HEK293T (cell line): ENCODE results near the gene MATN1.

Experiments used
- CTCF ChIA-PET: fragments of 350-600 bp; formaldehyde crosslinking; extraction: SDS; loops from one replicate; lab custom pipeline; 2021; ENCODE audit warnings: antibody characterized with exemption, inconsistent platforms; lab: Yijun Ruan, JAX
- POLR2A ChIA-PET: fragments of 350-600 bp; formaldehyde crosslinking; extraction: SDS; loops from one replicate; lab custom pipeline; 2020; ENCODE audit warnings: antibody characterized with exemption, inconsistent platforms; lab: Yijun Ruan, JAX
- DNase-seq: peaks from one replicate; pipeline ENCODE4 v3.0.0; 2012; ENCODE audit warnings: mixed read lengths; ENCODE audit errors: extremely low spot score
- ARNT ChIP-seq: fragments of 450-650 bp; IDR thresholded peaks from 2 replicates; pipeline ENCODE4 v1.6.1; 2017; ENCODE audit warnings: mild to moderate bottlenecking
- BHLHE40 ChIP-seq: fragments of 450-650 bp; IDR thresholded peaks from 2 replicates; pipeline ENCODE4 v1.6.1; 2016; ENCODE audit warnings: mild to moderate bottlenecking, moderate library complexity, borderline replicate concordance
- CTBP1 ChIP-seq: fragments of 450-650 bp; IDR thresholded peaks from 2 replicates; pipeline ENCODE4 v1.6.1; 2016; ENCODE audit warnings: borderline replicate concordance
- ELF4 ChIP-seq: fragments of 450-650 bp; IDR thresholded peaks from 2 replicates; pipeline ENCODE4 v1.6.1; 2017; ENCODE audit warnings: antibody characterized with exemption
- FOXA1 ChIP-seq: fragments of 450-650 bp; IDR thresholded peaks from 2 replicates; pipeline ENCODE4 v1.6.1; 2016; ENCODE audit warnings: mild to moderate bottlenecking
- FOXK2 ChIP-seq: fragments of 450-650 bp; IDR thresholded peaks from 2 replicates; pipeline ENCODE4 v1.6.1; 2016; ENCODE audit warnings: mild to moderate bottlenecking
- FOXM1 ChIP-seq: fragments of 450-650 bp; IDR thresholded peaks from 2 replicates; pipeline ENCODE4 v1.6.1; 2017; ENCODE audit warnings: mild to moderate bottlenecking, borderline replicate concordance
- HDGF ChIP-seq: fragments of 450-650 bp; IDR thresholded peaks from 2 replicates; pipeline ENCODE4 v1.6.1; 2017; ENCODE audit warnings: antibody characterized with exemption, borderline replicate concordance
- LEF1 ChIP-seq: fragments of 450-650 bp; IDR thresholded peaks from 2 replicates; pipeline ENCODE4 v1.6.1; 2017; ENCODE audit warnings: mild to moderate bottlenecking, borderline replicate concordance
- NFRKB ChIP-seq: fragments of 450-650 bp; IDR thresholded peaks from 2 replicates; pipeline ENCODE4 v1.6.1; 2016; ENCODE audit warnings: mild to moderate bottlenecking, moderate library complexity
- PKNOX1 ChIP-seq: fragments of 450-650 bp; IDR thresholded peaks from 2 replicates; pipeline ENCODE4 v1.6.1; 2016
- SP1 ChIP-seq: fragments of 450-650 bp; IDR thresholded peaks from 2 replicates; pipeline ENCODE4 v1.6.1; 2017
- SUZ12 ChIP-seq: fragments of 450-650 bp; IDR thresholded peaks from 2 replicates; pipeline ENCODE4 v1.6.1; 2016; ENCODE audit warnings: mild to moderate bottlenecking
- TARDBP ChIP-seq: fragments of 450-650 bp; IDR thresholded peaks from 2 replicates; pipeline ENCODE4 v1.6.1; 2016
- ZNF384 ChIP-seq: fragments of 450-650 bp; IDR thresholded peaks from 2 replicates; pipeline ENCODE4 v1.6.1; 2016

The MATN1 gene

GRCh38 chr1:30685796-30686165 lies 37.6 kb downstream of the MATN1 start:
- ChIA-PET POLR2A (interaction anchor here (0.6 kb wide), 1 partner anchor 42 kb away, joined by 3 read pairs; no protein-coding TSS in a partner anchor), CTCF (no interaction called here)
- DNase-seq: no peak

GRCh38 chr1:30684881-30685795 lies 38.2 kb downstream of the MATN1 start:
- POLR2A ChIA-PET: interaction anchor here (0.6 kb wide), 1 partner anchor 41 kb away, joined by 3 read pairs; no protein-coding TSS in a partner anchor
- TF ChIP-seq CTBP1 (no peak), SP1 (no peak), LEF1 (no peak), BHLHE40 (no peak), NFRKB (no peak)
- no peak for DNase-seq
- CTCF ChIA-PET: no interaction called here

More at GRCh38 chr1:30685796-30686165, 37.6 kb downstream of the MATN1 start:
- TF ChIP-seq FOXK2 (no peak), PKNOX1 (no peak), LEF1 (no peak), SUZ12 (no peak), CTBP1 (no peak), FOXM1 (no peak), NFRKB (no peak), TARDBP (no peak), ELF4 (no peak), HDGF (no peak), FOXA1 (no peak), SP1 (no peak)

GRCh38 chr1:30684259-30684658 lies 39.1 kb downstream of the MATN1 start:
- POLR2A ChIA-PET: no interaction called here
- no peak for TF ChIP-seq FOXK2
- no peak for TF ChIP-seq HDGF
- TF ChIP-seq TARDBP: no peak
- no peak for TF ChIP-seq LEF1
- TF ChIP-seq PKNOX1: no peak
- TF ChIP-seq ARNT: no peak
- no peak for DNase-seq
- CTCF ChIA-PET: no interaction called here

- POLR2A ChIA-PET: no interaction called here
- CTCF ChIA-PET: interaction anchor here (0.6 kb wide), 1 partner anchor 72 kb away, joined by 3 read pairs; no protein-coding TSS in a partner anchor
- TF ChIP-seq TARDBP: no peak
- DNase-seq: no peak
These were observed 39.7 kb downstream of the MATN1 start for GRCh38 chr1:30683699-30684098.

- CTCF ChIA-PET: no interaction called here
These were observed 40.7 kb downstream of the MATN1 start for GRCh38 chr1:30682396-30683275.

GRCh38 chr1:30681782-30682181 lies 41.6 kb downstream of the MATN1 start:
- ChIA-PET POLR2A (no interaction called here), CTCF (no interaction called here)
- no peak for DNase-seq
- TF ChIP-seq ARNT (no peak), NFRKB (no peak), FOXK2 (no peak), SUZ12 (no peak), ELF4 (no peak), ZNF384 (no peak), LEF1 (no peak), FOXA1 (no peak), BHLHE40 (no peak), SP1 (no peak), FOXM1 (no peak)

More at GRCh38 chr1:30682396-30683275, 40.7 kb downstream of the MATN1 start:
- TF ChIP-seq HDGF: no peak
- TF ChIP-seq FOXM1: no peak
- TF ChIP-seq SUZ12: no peak
- TF ChIP-seq ELF4: no peak
- no peak for TF ChIP-seq BHLHE40
- TF ChIP-seq ARNT: no peak
- TF ChIP-seq NFRKB: no peak
- no peak for TF ChIP-seq ZNF384
- TF ChIP-seq FOXK2: no peak
- TF ChIP-seq LEF1: no peak
- TF ChIP-seq PKNOX1: no peak
- POLR2A ChIA-PET: no interaction called here
- no peak for DNase-seq
